HG02943 (cell line): ENCODE data around the gene VCY.
"Not testable (repeated sequence)": the region's sequence is repeated elsewhere in the genome, so short reads cannot be mapped to it uniquely, and the experiment has no call there.

ENCODE experiments used
- ATAC-seq: cut with Tn5 transposase; IDR thresholded peaks from one replicate; pipeline ENCODE4 v1.9.1; 2021; ENCODE audit warnings: mild to moderate bottlenecking, low read depth, moderate library complexity; ENCODE audit not compliant: unreplicated experiment

Gene VCY

DNA sequence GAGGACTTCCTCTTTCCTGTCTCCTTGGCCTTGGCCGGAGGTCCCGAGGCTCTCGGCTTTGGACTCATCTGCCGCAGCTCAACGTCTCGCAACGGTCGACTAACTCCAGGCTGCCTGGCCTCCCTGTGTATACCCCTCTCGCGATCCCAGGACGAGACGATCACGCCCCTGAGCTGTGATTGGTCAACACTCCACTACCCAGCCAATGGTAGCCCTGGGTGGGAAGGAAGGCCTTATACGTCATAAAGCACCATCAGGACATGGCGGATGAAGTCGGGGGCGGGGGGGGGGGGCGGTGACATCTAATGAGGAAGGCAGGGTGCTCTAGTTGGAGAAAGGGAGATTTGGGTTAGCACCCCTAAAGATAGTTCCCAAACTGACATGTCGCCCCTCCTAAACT, at the start of gene VCY:
Gene VCY, minus strand, starts transcription at position 101 of the 400 bp plus-strand sequence. Its CDS starts 33 bp downstream, at position 68.
- ATAC-seq, result not testable (repeated sequence)

DNA sequence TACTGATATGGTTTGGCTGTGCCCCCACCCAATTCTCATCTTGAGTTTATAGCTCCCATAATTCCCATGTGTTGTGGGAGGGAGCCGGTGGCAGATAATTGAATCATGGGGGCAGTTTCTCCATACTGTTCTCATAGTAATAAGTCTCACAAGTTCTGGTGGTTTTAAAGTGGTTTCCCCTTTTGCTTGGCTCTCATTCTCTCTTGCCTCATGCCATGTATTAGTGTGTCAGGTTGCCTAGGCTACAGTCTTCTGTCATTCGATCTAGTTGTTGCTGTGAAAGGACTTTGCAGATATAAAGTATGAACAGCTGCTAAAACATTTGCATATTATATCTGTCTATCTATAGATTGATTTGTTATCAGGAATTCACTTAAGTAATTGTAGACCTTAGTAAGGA, 44.1 kb upstream of the VCY start:
- not testable (repeated sequence) for ATAC-seq

DNA sequence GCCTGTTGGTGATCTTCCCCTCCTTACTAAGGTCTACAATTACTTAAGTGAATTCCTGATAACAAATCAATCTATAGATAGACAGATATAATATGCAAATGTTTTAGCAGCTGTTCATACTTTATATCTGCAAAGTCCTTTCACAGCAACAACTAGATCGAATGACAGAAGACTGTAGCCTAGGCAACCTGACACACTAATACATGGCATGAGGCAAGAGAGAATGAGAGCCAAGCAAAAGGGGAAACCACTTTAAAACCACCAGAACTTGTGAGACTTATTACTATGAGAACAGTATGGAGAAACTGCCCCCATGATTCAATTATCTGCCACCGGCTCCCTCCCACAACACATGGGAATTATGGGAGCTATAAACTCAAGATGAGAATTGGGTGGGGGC, 25.6 kb upstream of the VCY start:
- not testable (repeated sequence) for ATAC-seq

DNA sequence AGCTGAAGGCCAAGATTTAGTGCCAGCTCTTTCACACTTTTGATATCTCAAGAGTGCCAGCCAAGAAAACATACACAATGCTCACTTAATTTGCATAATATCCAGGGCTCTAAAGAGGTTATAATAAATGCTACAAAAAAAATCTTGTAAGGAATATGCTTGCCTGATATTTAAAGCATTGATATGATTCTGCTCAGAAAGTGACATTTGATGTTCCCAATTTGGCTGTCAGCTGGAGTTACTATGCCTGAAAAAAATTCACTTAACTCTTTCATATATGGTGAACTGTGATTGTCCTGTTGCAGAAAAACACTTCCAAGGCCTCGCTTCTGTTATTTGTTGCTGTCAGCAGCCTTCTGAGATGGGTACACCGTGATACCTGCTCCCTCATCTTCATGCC, 43.9 kb downstream of the VCY start:
- not testable (repeated sequence) for ATAC-seq
